ENCODE measurements around the gene ZNF766.
"Not testable (repeated sequence)": the region's sequence is repeated elsewhere in the genome, so short reads cannot be mapped to it uniquely, and the experiment has no call there.

ZNF766 gene

GRCh38 chr19:52269338-52270261, at the start of gene ZNF766:
Gene ZNF766, plus strand, starts transcription at chr19:52269587. Its CDS starts 27 bp downstream, at chr19:52269614.
- intact Hi-C loops (cut with DNase I), result loop anchor here (2.0 kb wide), 1 partner anchor 27 kb away; the partner anchor contains the start of gene ZNF480
- DNase-seq, result peak; percentile 94 to 99 (median 96)

- intact Hi-C loops (cut with DNase I), result no loop called here
- no peak for DNase-seq
Observed at GRCh38 chr19:52219611-52220010, 49.8 kb upstream of the ZNF766 start.

GRCh38 chr19:52221031-52221430, 48.4 kb upstream of the ZNF766 start:
- intact Hi-C loops (cut with DNase I), result no loop called here
- no peak for DNase-seq

- DNase-seq, result no peak
- intact Hi-C loops (cut with DNase I), result no loop called here
Observed at GRCh38 chr19:52221831-52222375, 47.5 kb upstream of the ZNF766 start.

DNA sequence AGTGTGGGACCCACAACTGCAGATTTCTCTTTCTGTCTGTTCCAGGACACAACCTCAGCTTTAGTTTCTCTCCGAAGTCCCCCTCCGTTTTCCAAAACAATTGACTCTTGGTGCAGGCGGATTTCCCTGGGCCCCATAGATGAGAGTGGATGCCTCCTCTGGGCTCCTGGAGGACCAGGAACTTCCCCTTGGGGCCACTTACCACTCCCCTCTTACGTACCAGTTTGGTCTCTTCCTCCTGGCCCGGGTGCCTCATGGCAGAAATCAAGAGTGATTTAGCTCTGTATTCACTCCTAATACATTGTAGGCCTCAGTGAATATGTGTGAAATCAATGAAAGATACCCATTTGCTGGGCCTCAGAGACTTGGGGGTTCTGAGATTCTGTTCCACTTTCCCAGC, 45.2 kb upstream of the ZNF766 start:
- intact Hi-C loops (cut with DNase I), result no loop called here
- DNase-seq, result no peak

DNA sequence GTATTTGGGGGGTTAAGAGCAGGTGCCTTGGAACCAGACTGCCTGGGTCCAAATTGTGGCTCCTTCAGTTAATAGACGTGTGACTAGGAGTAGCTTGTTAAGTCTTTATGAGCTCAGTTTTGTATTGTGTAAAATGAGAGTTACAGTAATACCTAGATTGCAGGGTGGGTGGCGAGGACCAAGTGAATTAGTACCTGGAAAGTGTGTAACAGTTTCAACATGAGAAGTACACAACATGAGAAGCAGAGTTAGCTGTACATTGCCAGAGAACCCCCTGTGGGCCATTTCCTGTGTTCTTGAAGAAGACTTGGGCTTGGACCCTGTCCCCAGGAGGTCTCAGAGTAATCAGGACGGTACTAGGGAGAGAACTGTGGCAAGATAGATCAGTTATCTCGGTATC, 42.7 kb upstream of the ZNF766 start:
- intact Hi-C loops (cut with DNase I), result no loop called here
- no peak for DNase-seq

DNA sequence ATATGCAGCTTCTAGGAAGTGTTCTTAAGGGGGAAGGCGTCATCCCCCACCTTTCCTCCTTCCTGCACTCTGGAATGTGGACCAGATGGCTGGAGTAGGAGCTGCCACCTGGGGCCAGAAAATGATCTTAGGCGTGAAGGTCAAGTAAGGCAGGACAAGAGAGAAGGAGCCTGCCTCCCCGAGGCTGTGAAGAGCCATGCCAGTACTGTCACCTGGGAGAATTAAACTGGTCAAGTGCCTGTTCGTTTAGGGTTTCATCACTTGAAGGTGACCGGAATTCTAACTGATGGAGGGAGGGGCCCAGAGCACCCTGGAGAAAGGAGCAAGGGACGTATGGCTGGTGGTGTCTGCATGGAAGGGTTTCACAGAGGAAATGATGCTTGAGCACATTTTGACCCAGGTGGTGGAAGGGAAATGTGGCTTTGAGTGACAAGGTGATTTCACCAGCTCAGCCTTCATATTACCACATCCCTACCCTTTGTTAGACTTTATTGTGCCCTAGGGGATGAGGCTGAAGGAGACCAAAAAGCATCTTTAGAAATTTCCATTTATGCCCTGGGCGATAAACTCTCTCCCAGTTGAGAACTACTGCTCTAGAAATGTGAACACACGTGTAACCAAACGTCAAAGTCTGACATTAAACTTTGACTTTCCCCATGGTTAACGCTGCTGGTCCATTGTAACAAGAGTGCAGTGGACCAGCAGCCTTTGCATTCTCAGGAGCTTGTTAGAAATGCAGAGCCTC, 42.0 kb upstream of the ZNF766 start:
- DNase-seq, result no peak
- intact Hi-C loops (cut with DNase I), result no loop called here

DNA sequence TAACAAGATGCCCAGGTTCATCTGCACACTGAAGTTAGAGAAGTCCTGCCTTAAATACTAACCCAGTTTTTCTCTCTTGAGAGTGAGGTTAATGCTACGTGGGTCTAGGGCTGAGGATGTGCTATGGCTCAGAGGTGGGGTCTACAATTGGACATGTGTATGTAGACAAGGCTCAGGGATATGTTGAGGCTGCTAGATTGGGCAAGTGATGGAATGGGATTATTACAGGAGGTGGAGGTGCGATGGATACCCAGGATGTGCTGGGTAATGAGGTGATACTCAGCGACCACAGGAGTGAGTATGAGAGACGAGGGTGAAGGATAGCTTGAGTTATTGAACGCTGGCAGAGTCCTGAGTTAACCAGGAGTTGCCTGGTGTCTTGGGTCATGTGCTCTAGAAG, 41.4 kb upstream of the ZNF766 start:
- DNase-seq, result no peak
- intact Hi-C loops (cut with DNase I), result no loop called here

DNA sequence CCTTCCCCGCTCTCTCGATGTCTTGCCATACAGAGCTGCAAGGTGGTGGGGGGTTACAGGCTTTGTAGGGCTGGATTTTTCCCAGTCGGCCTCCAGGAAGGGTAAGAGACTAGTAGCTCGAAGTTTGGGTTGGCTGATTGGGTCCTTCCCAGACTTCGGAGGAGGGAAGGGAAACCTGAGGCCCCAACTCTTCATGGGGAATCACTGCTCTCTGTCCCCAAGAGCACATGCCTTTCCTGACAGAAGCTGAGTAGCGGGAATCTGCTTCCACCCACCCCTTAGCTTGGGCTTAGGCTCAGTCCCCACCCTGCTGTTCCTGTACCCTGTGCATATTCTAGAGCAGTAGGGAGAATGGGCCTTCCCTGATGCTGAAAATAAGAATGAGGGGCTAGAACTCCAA, 39.9 kb upstream of the ZNF766 start:
- no peak for DNase-seq
- intact Hi-C loops (cut with DNase I), result no loop called here

- intact Hi-C loops (cut with DNase I), result no loop called here
- no peak for DNase-seq
Observed at GRCh38 chr19:52230685-52231084, 38.7 kb upstream of the ZNF766 start.

GRCh38 chr19:52231154-52231910, 38.1 kb upstream of the ZNF766 start:
- no peak for DNase-seq
- intact Hi-C loops (cut with DNase I), result no loop called here

DNA sequence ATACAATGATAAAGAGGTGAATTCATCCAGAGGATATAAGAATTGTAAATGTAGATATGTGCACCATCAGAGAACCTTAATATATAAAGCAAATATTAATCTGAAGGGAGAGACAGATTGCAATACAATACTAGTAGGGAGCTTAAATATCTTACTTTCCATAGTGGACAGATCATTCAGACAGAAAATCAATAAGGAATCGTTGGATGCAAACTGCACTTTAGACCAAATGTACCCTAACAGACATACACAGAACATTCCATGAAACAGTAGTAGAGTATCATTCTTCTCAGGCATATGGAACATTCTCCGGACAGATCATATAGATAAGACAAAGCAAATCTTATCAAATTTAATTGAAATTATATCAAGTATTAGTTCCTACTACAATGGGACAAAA, 35.0 kb upstream of the ZNF766 start:
- DNase-seq, result no peak
- intact Hi-C loops (cut with DNase I), result no loop called here

DNA sequence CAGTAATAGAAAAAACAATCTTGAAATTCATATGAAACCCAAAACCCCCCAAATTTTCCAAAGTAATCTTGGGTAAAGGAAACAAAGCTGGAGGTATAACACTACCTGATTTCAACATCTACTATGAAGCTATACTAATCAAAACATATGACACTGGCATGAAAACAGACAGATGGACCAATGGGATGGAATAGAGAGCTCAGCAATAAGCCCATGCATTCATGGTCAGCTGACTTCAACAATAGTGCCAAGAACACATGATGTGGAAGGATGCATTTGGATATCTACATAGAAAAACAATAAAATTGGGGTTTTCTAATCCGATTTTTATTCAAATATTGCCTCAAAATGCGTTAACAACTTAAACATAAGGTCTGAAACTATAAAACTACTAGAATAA, 32.2 kb upstream of the ZNF766 start:
- no peak for DNase-seq
- intact Hi-C loops (cut with DNase I), result loop anchor here (1.0 kb wide), 1 partner anchor 98 kb away; the partner anchor contains the start of gene ZNF616

- peak in 9 of 10 donors; percentile 17 to 91 (median 60) for DNase-seq
- intact Hi-C loops (cut with DNase I), result loop anchor here (1.0 kb wide), 1 partner anchor 99 kb away; the partner anchor contains the start of gene ZNF616
Observed at GRCh38 chr19:52237771-52238400, 31.5 kb upstream of the ZNF766 start.

GRCh38 chr19:52244021-52244420, 25.4 kb upstream of the ZNF766 start:
- DNase-seq, result no peak
- intact Hi-C loops (cut with DNase I), result no loop called here

GRCh38 chr19:52248241-52248640, 21.1 kb upstream of the ZNF766 start:
- intact Hi-C loops (cut with DNase I), result no loop called here
- peak in 4 of 10 donors; percentile 14 to 42 (median 24) for DNase-seq

DNA sequence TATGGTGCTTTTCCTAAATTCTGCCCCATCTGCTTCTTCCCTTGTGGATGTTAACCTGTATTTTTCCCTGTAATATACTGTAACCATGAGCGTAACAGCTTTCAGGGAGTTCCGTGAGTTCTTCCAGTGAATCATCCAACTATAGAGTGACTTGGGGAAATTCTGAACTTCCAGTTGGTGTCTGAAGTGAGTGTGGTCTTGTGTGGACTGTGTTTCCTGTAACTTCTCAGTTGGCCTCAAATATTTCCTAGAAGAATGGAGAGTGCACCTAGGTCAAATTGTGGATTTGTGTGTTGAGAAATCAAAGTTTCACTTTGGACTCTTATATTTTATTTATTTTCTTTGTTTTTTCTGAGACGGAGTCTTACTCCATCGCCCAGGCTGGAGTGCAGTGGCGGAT, 11.0 kb upstream of the ZNF766 start:
- intact Hi-C loops (cut with DNase I), result no loop called here
- no peak for DNase-seq

- intact Hi-C loops (cut with DNase I); DNase-seq: not testable (repeated sequence)
Observed at GRCh38 chr19:52265556-52265955, 3.8 kb upstream of the ZNF766 start.

DNA sequence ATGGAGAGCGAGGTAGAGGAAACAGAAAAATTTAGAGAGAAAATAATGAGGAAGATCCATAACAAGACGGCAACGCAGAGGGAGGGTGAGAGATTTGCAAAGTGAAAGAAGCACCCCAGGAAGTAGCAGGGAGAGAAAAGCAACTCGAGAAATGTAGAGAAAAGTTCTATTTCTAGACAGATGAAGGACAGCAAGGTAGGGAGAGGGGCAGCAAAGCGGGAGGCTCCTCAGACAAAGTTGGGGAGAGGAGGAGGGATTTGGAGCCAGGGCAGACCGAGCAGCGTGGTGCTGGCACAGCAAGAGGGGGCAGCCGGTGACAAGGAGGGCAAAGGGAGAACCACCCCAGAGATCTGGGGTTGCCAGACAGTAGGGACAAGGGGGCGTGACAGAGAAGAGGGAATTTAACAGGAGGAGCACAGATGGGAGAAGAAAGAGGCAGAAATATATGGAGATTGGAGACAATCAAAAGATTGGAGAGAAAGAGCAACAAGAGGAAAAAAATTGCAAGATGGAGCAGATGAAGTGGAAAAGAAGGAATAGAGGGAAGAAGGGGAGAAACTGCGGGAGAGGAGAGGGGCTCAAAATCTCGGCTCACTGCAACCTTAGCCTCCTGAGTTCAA, 989 bp downstream of the ZNF766 start:
- intact Hi-C loops (cut with DNase I), result loop anchor here (2.0 kb wide), 1 partner anchor 26 kb away; the partner anchor contains the start of gene ZNF480

More for the DNA sequence above, 989 bp downstream of the ZNF766 start:
- no peak for DNase-seq
